Measurements from ENCODE around the gene MED8.

MED8 gene

DNA sequence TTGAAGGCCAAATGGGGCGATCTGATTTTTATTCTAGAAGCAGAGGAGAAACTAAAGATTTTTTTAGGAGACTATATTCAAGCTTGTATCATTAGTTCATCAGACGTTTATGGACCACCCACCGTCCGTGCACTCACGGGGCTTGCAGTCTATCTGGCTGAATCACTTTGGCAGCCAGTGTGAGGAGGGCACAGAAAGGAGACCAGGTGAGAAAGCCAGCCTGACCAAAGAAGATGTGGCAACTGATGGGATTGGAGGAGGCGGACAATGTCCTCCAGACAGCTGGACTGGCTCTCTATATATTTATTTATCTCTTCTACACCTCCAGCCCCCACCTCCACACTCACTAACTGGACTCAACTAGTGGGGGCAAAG lies 21.0 kb downstream of the MED8 start:
- ChIA-PET POLR2A (interaction anchor here (0.6 to 1.4 kb wide), 3 partner anchors 10 to 73 kb away, joined by 3 to 6 read pairs (median 4); partner anchors contain the start of gene CDC20), CTCF (interaction anchor here (0.9 to 2.7 kb wide), 8 partner anchors 9 to 142 kb away, joined by 3 to 11 read pairs (median 4); partner anchors contain the start of gene CDC20)
- TF ChIP-seq, protein P1, sequence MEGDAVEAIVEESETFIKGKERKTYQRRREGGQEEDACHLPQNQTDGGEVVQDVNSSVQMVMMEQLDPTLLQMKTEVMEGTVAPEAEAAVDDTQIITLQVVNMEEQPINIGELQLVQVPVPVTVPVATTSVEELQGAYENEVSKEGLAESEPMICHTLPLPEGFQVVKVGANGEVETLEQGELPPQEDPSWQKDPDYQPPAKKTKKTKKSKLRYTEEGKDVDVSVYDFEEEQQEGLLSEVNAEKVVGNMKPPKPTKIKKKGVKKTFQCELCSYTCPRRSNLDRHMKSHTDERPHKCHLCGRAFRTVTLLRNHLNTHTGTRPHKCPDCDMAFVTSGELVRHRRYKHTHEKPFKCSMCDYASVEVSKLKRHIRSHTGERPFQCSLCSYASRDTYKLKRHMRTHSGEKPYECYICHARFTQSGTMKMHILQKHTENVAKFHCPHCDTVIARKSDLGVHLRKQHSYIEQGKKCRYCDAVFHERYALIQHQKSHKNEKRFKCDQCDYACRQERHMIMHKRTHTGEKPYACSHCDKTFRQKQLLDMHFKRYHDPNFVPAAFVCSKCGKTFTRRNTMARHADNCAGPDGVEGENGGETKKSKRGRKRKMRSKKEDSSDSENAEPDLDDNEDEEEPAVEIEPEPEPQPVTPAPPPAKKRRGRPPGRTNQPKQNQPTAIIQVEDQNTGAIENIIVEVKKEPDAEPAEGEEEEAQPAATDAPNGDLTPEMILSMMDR (IDR thresholded peaks at IDR 0.05; ENCODE audit: control extremely low read depth, extremely low read depth, low read depth, missing control alignments): no peak
- DNase-seq (ENCODE audit: extremely low spot score): no peak

GRCh38 chr1:43367904-43368645 lies 21.5 kb downstream of the MED8 start, which contains the start of gene ELOVL1:
Gene ELOVL1, minus strand, starts transcription at chr1:43368011. Its CDS starts 2,402 bp downstream, at chr1:43365609.
- DNase-seq (ENCODE audit: extremely low spot score): peak; percentile 97
- POLR2A ChIA-PET: interaction anchor here (0.5 to 2.0 kb wide), 9 partner anchors 9 to 1536 kb away, joined by 3 to 13 read pairs (median 3); partner anchors contain the start of genes CDC20, HYI and KDM4A
- TF ChIP-seq, protein P1 (IDR thresholded peaks at IDR 0.05; ENCODE audit: control extremely low read depth, extremely low read depth, low read depth, missing control alignments): peak; percentile 24
- CTCF ChIA-PET: interaction anchor here (0.9 to 2.7 kb wide), 8 partner anchors 8 to 141 kb away, joined by 3 to 11 read pairs (median 4); partner anchors contain the start of gene CDC20

DNA sequence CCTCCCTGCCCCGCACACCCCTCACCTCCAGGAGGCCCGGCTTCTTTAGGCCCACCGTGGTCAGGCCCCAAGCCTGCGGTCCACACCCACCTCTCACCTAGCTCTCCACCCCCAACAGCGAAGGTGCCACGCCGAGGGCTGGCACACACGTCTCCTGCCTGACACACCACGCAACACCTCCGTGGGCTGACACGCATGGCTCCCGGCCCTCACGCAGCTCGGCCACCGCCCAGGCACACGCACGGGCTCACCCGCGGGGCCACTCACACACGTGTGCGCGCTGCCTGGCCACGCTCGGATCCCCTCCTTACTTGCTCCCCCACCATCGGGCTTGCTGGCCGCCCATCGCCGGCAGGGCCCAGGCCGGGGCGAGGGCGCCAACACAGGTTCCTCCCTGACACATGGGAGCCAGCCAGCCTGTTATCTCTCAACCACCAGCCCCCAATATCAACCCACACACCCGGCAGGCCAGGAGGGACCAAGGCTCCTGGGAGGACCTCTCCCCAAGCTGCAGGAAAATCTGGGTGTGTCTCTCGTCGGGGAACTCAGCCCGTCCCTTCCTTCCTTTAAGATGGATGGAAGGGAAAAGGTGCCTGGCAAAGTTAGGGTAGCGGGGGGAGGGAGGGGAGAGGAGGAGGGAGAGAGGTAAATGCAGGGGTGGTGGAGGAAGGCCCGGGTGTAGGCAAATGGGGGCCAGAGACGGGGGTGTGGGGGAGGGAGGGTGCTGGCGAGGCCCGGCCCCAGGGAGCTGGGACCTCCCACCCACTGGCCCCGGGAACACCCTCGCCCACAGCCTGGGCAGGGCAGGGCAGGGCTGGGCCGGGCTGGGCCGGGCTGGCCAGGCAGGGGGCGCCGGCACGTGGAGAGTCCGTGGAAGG lies 22.3 kb downstream of the MED8 start:
- TF ChIP-seq, protein P1 (IDR thresholded peaks at IDR 0.05; ENCODE audit: control extremely low read depth, extremely low read depth, low read depth, missing control alignments): no peak
- DNase-seq (ENCODE audit: extremely low spot score): peak; percentile 81
- CTCF ChIA-PET: interaction anchor here (0.9 to 2.7 kb wide), 8 partner anchors 7 to 141 kb away, joined by 3 to 11 read pairs (median 4); partner anchors contain the start of gene CDC20
- POLR2A ChIA-PET: interaction anchor here (0.5 to 2.0 kb wide), 9 partner anchors 9 to 1537 kb away, joined by 3 to 13 read pairs (median 4); partner anchors contain the start of genes CDC20, HYI and KDM4A

DNA sequence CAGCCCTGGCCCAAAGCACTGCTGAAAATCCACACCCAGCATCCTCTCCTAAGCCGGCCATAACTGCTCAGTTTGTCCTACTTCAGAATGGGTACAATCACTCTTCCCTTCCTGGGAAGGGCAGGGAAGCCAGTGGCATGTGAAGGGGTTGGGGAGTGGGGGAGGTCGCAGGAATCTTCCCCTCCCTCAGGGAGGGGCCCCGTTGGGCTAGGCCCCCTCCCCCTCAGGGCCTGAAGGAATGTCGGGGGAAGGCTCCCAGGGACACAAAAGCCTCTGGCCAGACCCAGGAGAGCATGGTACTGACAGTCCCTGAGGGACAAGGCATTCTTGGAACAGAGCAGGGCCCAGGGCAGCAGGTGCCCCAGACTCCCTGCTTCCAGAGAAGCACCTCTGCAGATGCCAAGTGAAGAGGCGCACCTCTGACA lies 23.0 kb downstream of the MED8 start:
- ChIA-PET POLR2A (interaction anchor here (0.6 to 2.0 kb wide), 2 partner anchors 8 to 75 kb away, joined by 6 to 13 read pairs; partner anchors contain the start of gene CDC20), CTCF (interaction anchor here (2.7 kb wide), 1 partner anchor 9 kb away, joined by 11 read pairs; the partner anchor contains the start of gene CDC20)
- no peak for DNase-seq (ENCODE audit: extremely low spot score)
- TF ChIP-seq, protein P1 (IDR thresholded peaks at IDR 0.05; ENCODE audit: control extremely low read depth, extremely low read depth, low read depth, missing control alignments): no peak

- DNase-seq (ENCODE audit: extremely low spot score): no peak
- POLR2A ChIA-PET: interaction anchor here (0.6 to 2.0 kb wide), 2 partner anchors 8 to 76 kb away, joined by 6 to 13 read pairs; partner anchors contain the start of gene CDC20
- TF ChIP-seq, protein P1 (IDR thresholded peaks at IDR 0.05; ENCODE audit: control extremely low read depth, extremely low read depth, low read depth, missing control alignments): no peak
- CTCF ChIA-PET: interaction anchor here (2.7 kb wide), 1 partner anchor 8 kb away, joined by 11 read pairs; the partner anchor contains the start of gene CDC20
These were observed 23.4 kb downstream of the MED8 start for GRCh38 chr1:43366179-43366578.

GRCh38 chr1:43365678-43366077 lies 23.9 kb downstream of the MED8 start:
- ChIA-PET CTCF (no interaction called here), POLR2A (no interaction called here)
- TF ChIP-seq, protein P1 (IDR thresholded peaks at IDR 0.05; ENCODE audit: control extremely low read depth, extremely low read depth, low read depth, missing control alignments): no peak
- DNase-seq (ENCODE audit: extremely low spot score): no peak
